Progenitor cell of endocrine pancreas (in vitro differentiated cells): ENCODE results near the gene FBXW5. TPM values are rescaled to one million over a fixed set of nuclear protein-coding genes. Genes with fewer than 3 reads are reported as not detected.

ENCODE experiments used
- DNase-seq: peaks from one replicate; pipeline ENCODE4 v3.0.0; 2021; ENCODE audit warnings: low spot score; ENCODE audit not compliant: unreplicated experiment
- H3K27ac Mint-ChIP-seq: 2 replicates; pipeline ENCODE4 v1.8.0; 2021; ENCODE audit warnings: mild to moderate bottlenecking, moderate library complexity, mixed read lengths
- H3K27me3 Mint-ChIP-seq: 2 replicates; pipeline ENCODE4 v1.8.0; 2021; ENCODE audit warnings: mixed read lengths
- H3K36me3 Mint-ChIP-seq: 2 replicates; pipeline ENCODE4 v1.8.0; 2022; ENCODE audit warnings: mixed read lengths; ENCODE audit not compliant: insufficient read depth
- H3K4me1 Mint-ChIP-seq: 2 replicates; pipeline ENCODE4 v1.8.0; 2021; ENCODE audit warnings: low read depth, mixed read lengths
- H3K4me3 Mint-ChIP-seq: 2 replicates; pipeline ENCODE4 v1.8.0; 2021; ENCODE audit warnings: low read depth, mild to moderate bottlenecking, moderate library complexity, mixed read lengths
- H3K9me3 Mint-ChIP-seq: 2 replicates; pipeline ENCODE4 v1.8.0; 2021; ENCODE audit warnings: low read depth, mixed read lengths
- CTCF ChIP-seq: fragments of 200-600 bp; sonication (generic); IDR thresholded peaks from one replicate; pipeline ENCODE4 v1.5.0; 2021; ENCODE audit warnings: antibody characterized with exemption, mild to moderate bottlenecking; ENCODE audit not compliant: unreplicated experiment
- total RNA-seq: library from RNA; stranded (reverse); gene quantifications from 2 replicates; pipeline ENCODE4 v1.2.1, GENCODE V29; 2021

The FBXW5 gene
- total RNA-seq, 1 donor from 2014 or later = 77.3 TPM

GRCh38 chr9:136931611-136932130 is 12.9 kb downstream of the FBXW5 start:
- Mint-ChIP-seq H3K4me1 (no peaks in the 10 kb centered on the region), H3K4me3 (no peak overlapping the region), H3K27me3 (no peaks in the 10 kb centered on the region), H3K27ac (no peak overlapping the region), H3K36me3 (peaks cover 7% of the 10 kb centered on the region), H3K9me3 (no peaks in the 10 kb centered on the region)
- no peak for TF ChIP-seq CTCF
- DNase-seq = no peak

- no peak for DNase-seq
- H3K4me1 Mint-ChIP-seq = no peaks in the 10 kb centered on the region
- no peaks in the 10 kb centered on the region for H3K27me3 Mint-ChIP-seq
- TF ChIP-seq CTCF = no peak
- H3K9me3 Mint-ChIP-seq = no peaks in the 10 kb centered on the region
- peaks cover 9% of the 10 kb centered on the region for H3K36me3 Mint-ChIP-seq
- H3K4me3 Mint-ChIP-seq = no peak overlapping the region
- H3K27ac Mint-ChIP-seq = no peak overlapping the region
Measured at GRCh38 chr9:136930014-136930413, 14.5 kb downstream of the FBXW5 start.

GRCh38 chr9:136928591-136928990 is 15.9 kb downstream of the FBXW5 start:
- TF ChIP-seq CTCF = no peak
- Mint-ChIP-seq H3K27me3 (no peaks in the 10 kb centered on the region), H3K9me3 (no peaks in the 10 kb centered on the region), H3K27ac (no peak overlapping the region), H3K4me3 (no peak overlapping the region), H3K4me1 (no peaks in the 10 kb centered on the region), H3K36me3 (peaks cover 9% of the 10 kb centered on the region)
- no peak for DNase-seq

GRCh38 chr9:136927343-136928271 is 16.9 kb downstream of the FBXW5 start:
- H3K4me1 Mint-ChIP-seq = no peaks in the 10 kb centered on the region
- no peaks in the 10 kb centered on the region for H3K27me3 Mint-ChIP-seq
- H3K27ac Mint-ChIP-seq = no peak overlapping the region
- TF ChIP-seq CTCF = no peak
- DNase-seq = no peak
- H3K4me3 Mint-ChIP-seq = no peak overlapping the region
- H3K9me3 Mint-ChIP-seq = no peaks in the 10 kb centered on the region
- peaks cover 8% of the 10 kb centered on the region for H3K36me3 Mint-ChIP-seq

- Mint-ChIP-seq H3K9me3 (no peaks in the 10 kb centered on the region), H3K4me3 (no peak overlapping the region)
- DNase-seq = no peak
Measured at GRCh38 chr9:136926749-136927148, 17.8 kb downstream of the FBXW5 start.

More at GRCh38 chr9:136926749-136927148, 17.8 kb downstream of the FBXW5 start:
- H3K27me3 Mint-ChIP-seq = no peaks in the 10 kb centered on the region
- no peak overlapping the region for H3K27ac Mint-ChIP-seq
- no peak for TF ChIP-seq CTCF
- peaks cover 4% of the 10 kb centered on the region for H3K36me3 Mint-ChIP-seq
- H3K4me1 Mint-ChIP-seq = no peaks in the 10 kb centered on the region
